Fibroblast of skin of scalp (primary cell): ENCODE results near the gene FGGY.

Experiments used
- DNase-seq: peaks from one replicate; pipeline ENCODE4 v3.0.0-alpha.2; 2013

Gene FGGY

GRCh38 chr1:59657873-59658465 is 361.1 kb downstream of the FGGY start:
- no peak for DNase-seq

- DNase-seq, result no peak
Observed at GRCh38 chr1:59664166-59664565, 367.3 kb downstream of the FGGY start.

DNA sequence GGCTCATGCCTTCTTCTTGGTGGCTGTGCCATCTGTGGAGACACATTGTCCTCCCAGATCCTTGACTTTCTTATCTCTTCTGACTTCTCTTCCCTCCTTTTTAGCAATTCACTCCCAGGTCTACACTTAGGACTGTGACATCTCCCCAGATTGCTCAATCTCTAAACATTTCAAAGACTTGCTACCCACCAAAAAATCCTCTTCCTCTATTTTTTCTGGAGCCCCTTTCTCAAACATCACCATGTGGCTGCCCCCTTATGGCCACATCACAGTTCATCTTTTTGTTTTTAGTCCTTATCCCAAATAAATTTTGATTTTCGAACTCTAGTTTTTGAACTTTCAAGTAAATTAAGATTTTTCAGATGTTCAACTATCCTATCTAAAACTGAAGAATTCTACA is 369.2 kb downstream of the FGGY start:
- DNase-seq, result no peak

DNA sequence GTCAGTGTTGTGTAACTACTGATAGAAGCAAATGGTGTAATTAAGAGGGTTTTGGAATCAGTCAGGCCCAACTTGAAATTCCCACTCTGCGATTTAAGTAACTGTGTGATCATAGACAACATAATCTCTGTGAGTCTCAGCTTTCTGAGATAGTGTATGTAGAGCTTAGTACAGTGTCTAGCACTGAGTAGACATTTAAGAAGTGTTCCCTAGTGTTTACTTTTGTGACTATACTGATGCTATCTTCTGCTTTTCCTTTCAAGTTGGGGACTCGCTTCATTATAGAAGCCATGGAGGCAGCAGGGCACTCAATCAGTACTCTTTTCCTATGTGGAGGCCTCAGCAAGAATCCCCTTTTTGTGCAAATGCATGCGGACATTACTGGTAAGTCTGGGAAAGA is 370.1 kb downstream of the FGGY start:
- no peak for DNase-seq

GRCh38 chr1:59669752-59670312 is 372.9 kb downstream of the FGGY start:
- peak; percentile 51 for DNase-seq

DNA sequence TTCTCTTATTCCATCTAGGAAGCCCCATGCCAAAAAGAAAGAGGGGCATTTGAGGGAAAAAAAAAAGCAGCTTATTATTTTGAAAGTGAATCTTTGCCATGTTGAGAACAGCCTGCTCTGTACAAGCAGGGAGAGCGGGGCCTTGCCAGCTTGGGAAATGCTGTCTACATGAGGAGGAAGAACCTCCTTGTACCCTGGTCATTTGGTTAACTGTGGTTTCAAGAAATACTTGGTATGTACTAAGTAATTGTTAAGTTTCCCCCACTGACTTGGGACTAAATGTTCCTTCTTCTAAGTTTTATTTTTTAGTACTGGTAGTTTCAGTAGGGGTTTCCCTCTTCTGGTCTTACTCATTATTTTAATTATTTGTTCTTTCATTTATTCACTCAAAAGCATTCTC is 373.8 kb downstream of the FGGY start:
- no peak for DNase-seq

- no peak for DNase-seq
Observed at GRCh38 chr1:59671066-59671952, 374.4 kb downstream of the FGGY start.

DNA sequence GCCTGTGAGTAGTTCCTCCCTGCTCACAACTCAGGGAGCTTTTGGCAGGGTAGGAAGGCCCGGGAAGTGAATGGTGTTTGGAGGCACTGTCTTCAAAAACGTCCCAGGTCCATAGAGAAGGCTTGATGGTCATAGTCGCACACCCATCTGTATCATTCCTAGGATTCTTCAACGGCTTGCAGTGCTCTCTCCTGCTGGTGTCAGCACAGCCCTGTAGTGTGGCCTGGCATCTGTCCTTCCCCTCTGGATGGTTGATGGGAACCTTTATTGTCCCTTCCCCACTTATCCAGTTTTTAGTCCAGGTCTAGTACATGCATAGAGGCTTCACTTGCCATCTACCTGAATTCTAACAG is 375.0 kb downstream of the FGGY start:
- no peak for DNase-seq

- peak; percentile 73 for DNase-seq
Observed at GRCh38 chr1:59672851-59673572, 376.1 kb downstream of the FGGY start.

DNA sequence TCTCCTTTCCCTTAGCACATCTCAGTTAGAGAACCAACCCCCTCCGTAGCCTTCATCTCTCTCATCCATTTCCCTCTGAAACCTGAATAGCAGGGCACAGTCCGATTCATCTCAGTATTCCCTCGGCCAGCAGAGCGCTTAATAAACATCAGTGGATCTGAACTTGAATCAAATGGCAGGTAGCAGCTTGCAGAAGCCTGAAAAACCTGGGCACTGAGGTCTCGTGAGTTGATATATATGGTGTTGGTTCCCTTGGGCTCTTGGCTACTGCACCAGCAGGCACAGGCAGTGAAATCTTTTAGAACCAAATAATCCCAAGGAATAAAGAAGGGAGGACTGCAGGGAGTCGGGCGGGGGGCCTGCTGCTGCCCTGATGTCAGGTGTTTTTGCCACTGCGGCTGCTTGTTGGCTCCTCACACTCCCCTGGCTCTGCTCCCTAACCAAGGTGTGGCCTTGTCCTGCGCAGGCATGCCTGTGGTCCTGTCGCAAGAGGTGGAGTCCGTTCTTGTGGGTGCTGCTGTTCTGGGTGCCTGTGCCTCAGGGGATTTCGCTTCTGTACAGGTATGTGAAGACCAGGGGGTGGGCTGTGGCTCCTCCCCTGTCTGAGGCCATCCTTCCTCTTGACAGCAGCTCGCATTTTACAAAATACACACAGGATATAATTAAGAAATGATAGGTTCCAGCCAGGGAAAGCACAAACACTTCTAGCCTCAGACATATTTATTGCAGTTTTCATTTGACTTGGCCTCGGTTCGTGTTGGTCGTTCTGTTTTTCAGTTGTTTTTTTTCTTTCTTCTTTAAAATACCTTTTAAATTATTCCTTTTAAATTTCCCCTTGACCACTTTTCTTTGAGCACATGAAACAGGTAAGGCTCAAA is 376.9 kb downstream of the FGGY start:
- no peak for DNase-seq

- DNase-seq, result no peak
Observed at GRCh38 chr1:59674595-59674994, 377.7 kb downstream of the FGGY start.

DNA sequence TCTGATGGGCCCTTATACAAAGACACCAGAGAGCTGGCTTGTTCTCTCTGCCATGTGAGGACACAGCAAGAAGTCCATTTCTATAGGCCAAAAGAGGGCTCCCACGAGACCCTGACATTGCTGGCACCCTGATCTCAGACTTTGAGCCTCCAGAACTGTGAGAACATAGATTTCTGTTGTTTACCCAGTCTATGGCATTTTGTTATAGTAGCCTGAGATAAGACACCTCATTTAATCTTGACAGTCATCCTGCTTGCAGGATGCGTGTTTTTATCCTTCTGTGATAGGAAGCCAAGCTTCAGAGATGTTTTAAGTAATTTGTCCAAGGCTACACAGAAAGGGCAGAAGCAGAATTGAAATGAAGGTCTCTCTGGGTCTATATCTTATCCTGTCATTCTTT is 379.0 kb downstream of the FGGY start:
- no peak for DNase-seq

DNA sequence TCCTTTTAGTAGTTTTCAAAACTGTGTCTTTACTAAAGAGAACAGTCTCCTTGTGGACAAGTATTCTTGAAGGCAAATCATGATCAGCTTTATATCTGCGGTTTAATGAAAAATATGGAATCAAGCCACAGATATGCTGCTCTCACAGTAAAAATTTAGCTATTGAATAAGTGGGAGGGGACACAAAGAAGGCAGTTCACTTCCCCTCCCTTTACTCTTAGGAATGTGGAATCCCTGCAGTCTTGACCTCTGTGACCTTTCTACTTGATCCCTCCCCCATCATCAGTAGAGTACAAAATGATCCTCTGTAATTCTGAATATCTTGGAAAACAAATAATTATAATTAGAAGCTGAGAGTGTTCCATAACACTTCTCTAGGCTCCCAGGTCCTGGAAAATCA is 381.1 kb downstream of the FGGY start:
- DNase-seq, result peak; percentile 75

DNA sequence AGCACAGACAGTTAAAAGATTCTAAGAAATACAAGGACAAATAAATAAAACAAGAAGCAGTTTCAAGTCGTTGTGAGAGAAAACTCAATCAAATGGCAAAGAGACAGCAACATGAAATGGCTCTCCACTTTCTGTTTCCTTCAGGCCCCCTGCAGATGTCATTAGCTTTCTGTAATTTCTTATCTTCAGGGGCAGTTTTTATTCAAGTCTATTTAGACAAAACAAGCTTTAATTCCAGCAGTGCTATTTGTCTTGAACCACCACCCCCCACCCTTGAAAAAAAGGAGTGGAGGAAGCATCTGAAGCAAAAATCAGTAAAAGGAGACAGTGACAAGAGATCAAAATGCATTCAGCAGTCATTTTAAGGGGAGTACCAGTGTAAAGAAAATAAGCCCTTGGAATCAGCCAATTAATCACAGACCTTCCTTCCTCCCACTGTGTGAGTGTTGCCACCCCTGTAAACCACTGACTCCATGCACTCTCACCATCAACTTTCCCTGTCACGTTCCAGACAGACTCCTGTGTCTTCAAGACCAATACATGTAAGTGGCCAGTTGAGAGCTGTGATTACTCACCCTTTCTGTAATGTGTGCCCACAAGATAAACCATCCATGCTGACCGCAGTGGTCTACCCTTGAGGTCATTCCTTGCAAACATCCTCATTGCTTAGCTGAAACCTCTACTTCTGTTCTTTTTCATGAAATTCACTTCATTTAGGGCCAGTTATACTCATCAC is 381.8 kb downstream of the FGGY start:
- peak; percentile 97 for DNase-seq

GRCh38 chr1:59680044-59680443 is 383.1 kb downstream of the FGGY start:
- DNase-seq, result no peak

DNA sequence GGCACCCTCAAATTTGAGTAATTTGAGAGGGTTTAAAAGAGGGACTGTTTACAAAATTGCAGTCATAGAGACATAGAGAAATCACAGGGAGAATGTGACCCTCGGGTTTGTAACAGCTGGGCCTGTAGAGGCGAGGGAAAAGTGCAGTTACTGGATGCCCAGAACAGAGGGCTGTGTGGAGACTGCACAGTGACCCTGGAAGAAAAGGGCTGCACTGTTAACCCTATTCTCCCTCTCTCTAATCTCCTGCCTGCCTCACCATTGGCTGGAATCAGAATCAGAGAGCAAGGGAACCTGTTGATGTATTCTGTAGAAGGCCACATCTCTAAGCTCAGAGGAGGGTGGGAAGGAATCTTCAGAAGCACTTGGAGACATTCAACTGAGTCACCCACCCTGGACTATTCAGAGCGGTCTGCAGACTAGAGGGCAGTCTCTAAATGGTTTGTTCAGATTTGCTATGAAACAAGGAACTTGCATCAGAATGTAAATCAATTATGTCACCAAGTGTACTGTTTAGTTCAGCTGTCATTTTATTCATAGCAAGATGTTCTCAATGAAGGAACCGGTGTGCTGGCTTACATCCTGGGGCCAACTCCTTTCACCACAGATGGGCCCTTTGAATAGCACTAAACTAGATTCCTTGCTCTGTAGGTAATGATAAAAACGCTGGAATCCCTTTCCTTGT is 385.6 kb downstream of the FGGY start:
- DNase-seq, result peak; percentile 60

GRCh38 chr1:59683197-59683596 is 386.3 kb downstream of the FGGY start:
- no peak for DNase-seq

DNA sequence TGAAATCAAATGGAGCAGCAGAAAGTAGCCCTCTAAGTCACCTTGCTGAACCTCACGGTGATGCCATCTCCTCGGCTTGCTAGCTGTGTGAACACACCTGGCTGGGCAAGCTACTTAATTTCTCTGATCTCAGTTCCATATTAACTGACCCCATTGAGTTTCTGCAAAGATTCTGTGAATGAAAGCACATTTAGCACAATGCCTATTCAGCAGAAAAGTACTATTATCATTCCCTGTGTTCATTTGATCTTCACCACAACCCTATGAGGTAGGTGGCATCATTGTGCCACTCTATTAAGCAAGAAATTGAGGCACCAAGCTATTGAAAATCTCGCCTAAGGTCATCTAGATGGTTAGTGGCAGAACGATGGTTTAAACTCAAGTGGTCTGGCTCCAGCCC is 387.8 kb downstream of the FGGY start:
- DNase-seq, result no peak

DNA sequence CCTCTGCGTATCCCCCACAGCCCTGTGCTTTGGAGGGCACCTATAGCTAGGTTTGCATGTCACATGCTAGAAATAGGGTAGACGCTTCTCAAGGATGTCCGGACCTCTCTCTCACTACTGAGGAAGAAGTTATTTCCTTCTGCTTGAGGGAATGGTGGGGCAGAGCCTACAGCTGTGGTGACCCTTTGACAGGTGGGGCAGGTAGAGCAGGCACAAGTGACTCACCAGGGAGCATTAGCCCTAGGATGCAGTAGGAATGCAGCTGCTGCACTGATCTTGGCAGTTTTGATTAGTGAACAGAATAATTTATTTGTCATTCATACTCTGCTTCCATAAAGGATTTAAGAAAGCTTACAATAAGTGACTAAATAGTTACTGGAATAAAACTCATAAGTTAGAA is 388.2 kb downstream of the FGGY start:
- no peak for DNase-seq

- no peak for DNase-seq
Observed at GRCh38 chr1:59685666-59686065, 388.8 kb downstream of the FGGY start.

DNA sequence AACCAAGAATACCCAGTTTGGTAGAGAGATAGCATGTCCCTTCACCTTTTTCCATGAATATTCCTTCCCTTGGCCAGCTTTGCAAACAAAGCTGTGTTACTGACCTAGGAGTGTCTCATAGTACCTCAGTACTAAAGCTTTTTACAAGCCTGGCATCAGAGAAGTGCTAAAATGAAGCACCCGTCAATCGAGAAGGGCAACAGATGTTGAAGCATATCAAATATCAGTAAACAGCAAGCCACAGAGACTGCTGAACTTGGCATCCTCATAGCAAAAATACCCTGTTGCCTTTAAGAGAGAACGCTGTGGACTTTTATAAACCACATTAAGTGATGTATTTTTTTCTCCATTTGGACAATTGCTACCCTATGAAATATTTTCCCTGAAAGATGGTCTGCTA is 389.3 kb downstream of the FGGY start:
- no peak for DNase-seq
